Body of pancreas (tissue), 4 donors: Measurements from ENCODE around the gene KLF9.

Experiments
- CTCF ChIP-seq, 7 experiments: fragments of 450-650 bp in 4 of 7; fragments of 200-600 bp in 3 of 7; sonication (generic) in 3 of 7; IDR thresholded peaks; one replicate each; pipeline ENCODE4 v1.5.1; 2016 to 2019; ENCODE audit warnings: antibody characterized with exemption in 7 of 7
- POLR2A ChIP-seq, 3 donors: fragments of 450-650 bp; IDR thresholded peaks; one replicate each; pipeline ENCODE4 v1.6.1; 2016; ENCODE audit warnings: antibody characterized with exemption in 3 of 3, mild to moderate bottlenecking in 2 of 3

GRCh38 chr9:70422371-70423043 is 8.1 kb upstream of the KLF9 start:
- TF ChIP-seq CTCF (IDR thresholded peaks at IDR 0.05) (no peak), POLR2A (IDR thresholded peaks at IDR 0.05) (no peak)
